K562 (cell line): ENCODE data around the gene NALCN. TPM values are rescaled to one million over a fixed set of nuclear protein-coding genes. Genes with fewer than 3 reads are reported as not detected.

ENCODE experiments used
- ATAC-seq: fragments of 200-7000 bp; cut with Tn5 transposase; 3 replicates; pipeline ENCODE4 v1.9.1; 2020; ENCODE audit warnings: moderate library complexity
- BruUV-seq: library from RNA; stranded (reverse); fragments of 400-500 nt; replicated peaks from 2 replicates; lab custom pipeline; 2021; lab: Mats Ljungman, UMichigan
- CTCF ChIA-PET: fragments of 300-600 bp; formaldehyde crosslinking; extraction: SDS; loops from one replicate; lab custom pipeline; 2021; ENCODE audit warnings: low intra/inter-chr PET ratio; lab: Yijun Ruan, JAX
- POLR2A ChIA-PET: fragments of 300-600, 350-650 bp; sonication (Branson Sonifier 250); formaldehyde crosslinking; extraction: SDS; loops from one replicate; lab custom pipeline; 2021; ENCODE audit warnings: antibody characterized with exemption, inconsistent platforms; lab: Yijun Ruan, JAX
- DNase-seq, 4 experiments: peaks; one replicate each; pipeline versions ENCODE4 v3.0.0 to v3.0.0-alpha.2; 2011 to 2018; ENCODE audit warnings: low spot score in 3 of 4, mixed read lengths in 3 of 4; ENCODE audit errors: extremely low read depth in 1 of 4
- FAIRE-seq: peaks from 2 replicates; lab custom pipeline; 2011; peaks lifted over from hg19 to GRCh38; lab: Jason Lieb, UNC
- H2AFZ ChIP-seq: 2 replicates; pipeline ENCODE4 v1.6.0; 2011; ENCODE audit warnings: low read depth, low read length, control low read depth, inconsistent platforms
- H3K27ac ChIP-seq: fragments of 200-600 bp; 3 replicates; pipeline ENCODE4 v1.8.0; 2011; ENCODE audit warnings: low read depth, mild to moderate bottlenecking, control low read depth, inconsistent platforms, low read length, moderate library complexity, mixed read lengths; ENCODE audit errors: extremely low read depth
- H3K27me3 ChIP-seq, 2 experiments: fragments of 300-600 bp in 1 of 2; 2 replicates in 1 of 2; 3 replicates in 1 of 2; pipeline versions ENCODE4 v1.6.0 to v1.8.0; 2011; ENCODE audit warnings: inconsistent platforms in 2 of 2, low read length in 2 of 2, mild to moderate bottlenecking in 1 of 2, mixed read lengths in 1 of 2, moderate library complexity in 1 of 2; ENCODE audit not compliant: control insufficient read depth in 2 of 2, insufficient read depth in 2 of 2
- H3K36me3 ChIP-seq: fragments of 300-600 bp; 3 replicates; pipeline ENCODE4 v1.8.0; 2011; ENCODE audit warnings: mild to moderate bottlenecking, low read length, inconsistent platforms; ENCODE audit not compliant: control insufficient read depth, insufficient read depth
- H3K4me1 ChIP-seq, 2 experiments: fragments of 200-600 bp in 1 of 2; replicated peaks in 1 of 2; 2 replicates in 1 of 2; 3 replicates in 1 of 2; pipeline versions ENCODE4 v1.5.1 to v1.8.0; 2011; ENCODE audit warnings: inconsistent platforms in 2 of 2, low read length in 2 of 2, mild to moderate bottlenecking in 1 of 2, mixed read lengths in 1 of 2, moderate library complexity in 1 of 2; ENCODE audit not compliant: control insufficient read depth in 2 of 2, insufficient read depth in 2 of 2
- H3K4me2 ChIP-seq: 2 replicates; pipeline ENCODE4 v1.6.1; 2011; ENCODE audit warnings: low read length, control low read depth, inconsistent platforms, mixed read lengths; ENCODE audit not compliant: insufficient read depth
- H3K4me3 ChIP-seq: fragments of 200-600 bp; sonication (generic), shearing (Covaris generic); 2 replicates; pipeline ENCODE4 v1.5.1; 2016; ENCODE audit warnings: control low read depth, inconsistent platforms
- H3K79me2 ChIP-seq: fragments of 200-600 bp; 3 replicates; pipeline ENCODE4 v1.8.0; 2011; ENCODE audit warnings: low read length, inconsistent platforms; ENCODE audit not compliant: control insufficient read depth, insufficient read depth
- H3K9ac ChIP-seq, 2 experiments: 2 replicates each; pipeline versions ENCODE4 v1.6.0 to v1.6.1; 2011; ENCODE audit warnings: low read depth in 2 of 2, low read length in 2 of 2, control low read depth in 1 of 2, inconsistent platforms in 1 of 2, mild to moderate bottlenecking in 1 of 2, mixed read lengths in 1 of 2; ENCODE audit not compliant: insufficient read depth in 1 of 2
- H3K9me1 ChIP-seq: one replicate; pipeline ENCODE4 v1.6.0; 2011; ENCODE audit warnings: inconsistent platforms, mild to moderate bottlenecking, low read length, moderate library complexity; ENCODE audit not compliant: control insufficient read depth, insufficient read depth
- H3K9me3 ChIP-seq: replicated peaks from 2 replicates; pipeline ENCODE4 v1.5.1; 2011; ENCODE audit warnings: low read depth, low read length, inconsistent platforms; ENCODE audit not compliant: control insufficient read depth, insufficient read depth
- H4K20me1 ChIP-seq: replicated peaks from 2 replicates; pipeline ENCODE4 v1.6.1; 2011; ENCODE audit warnings: low read length, inconsistent platforms, mixed read lengths; ENCODE audit not compliant: control insufficient read depth, insufficient read depth
- E2F6 ChIP-seq, 2 experiments: IDR thresholded peaks; 2 replicates each; pipeline ENCODE4 v1.6.1; 2011; ENCODE audit warnings: borderline replicate concordance in 1 of 2, control low read depth in 1 of 2, low read depth in 1 of 2, low read length in 1 of 2, mild to moderate bottlenecking in 1 of 2, mixed read lengths in 1 of 2, moderate library complexity in 1 of 2; ENCODE audit not compliant: insufficient read depth in 1 of 2, insufficient read length in 1 of 2, poor library complexity in 1 of 2, severe bottlenecking in 1 of 2; ENCODE audit errors: extremely low read depth in 1 of 2
- FOS ChIP-seq: IDR thresholded peaks from 3 replicates; pipeline ENCODE4 v1.6.1; 2011; ENCODE audit not compliant: insufficient read length; ENCODE audit errors: extremely low read depth
- KLF6 ChIP-seq: fragments of 250-450 bp; sonication (Bioruptor Pico); IDR thresholded peaks from 2 replicates; pipeline ENCODE4 v1.4.0; 2020; ENCODE audit warnings: mild to moderate bottlenecking, moderate library complexity, borderline replicate concordance
- MYNN ChIP-seq, 2 experiments: sonication (generic); formaldehyde crosslinking in 1 of 2; IDR thresholded peaks; 2 replicates each; pipeline versions ENCODE4 v1.5.0 to v1.6.1; 2016 to 2020; ENCODE audit warnings: antibody characterized with exemption in 1 of 2, missing genetic modification reagents in 1 of 2
- NELFE ChIP-seq: IDR thresholded peaks from 2 replicates; pipeline ENCODE4 v1.6.1; 2011; ENCODE audit warnings: mild to moderate bottlenecking; ENCODE audit not compliant: insufficient read depth, insufficient read length
- RBM15 ChIP-seq: fragments of 200-400 bp; formaldehyde crosslinking; IDR thresholded peaks from 2 replicates; pipeline ENCODE4 v1.6.1; 2018; ENCODE audit warnings: mild to moderate bottlenecking, low read length, moderate library complexity; ENCODE audit not compliant: insufficient read depth
- SRF ChIP-seq, 2 experiments: fragments of 250-450, 450-650 bp in 1 of 2; sonication (Bioruptor Pico) in 1 of 2; sonication (generic) in 1 of 2; formaldehyde crosslinking; IDR thresholded peaks; 2 replicates each; pipeline versions ENCODE4 v1.5.0 to v1.5.1; 2020 to 2022; ENCODE audit warnings: mild to moderate bottlenecking in 1 of 2, missing genetic modification reagents in 1 of 2
- TBL1XR1 ChIP-seq, 2 experiments: IDR thresholded peaks; 2 replicates each; pipeline ENCODE4 v1.6.1; 2012; ENCODE audit warnings: improper control_type of control experiment in 2 of 2, low read length in 2 of 2, mild to moderate bottlenecking in 1 of 2
- TSC22D4 ChIP-seq: fragments of 450-650 bp; IDR thresholded peaks from 2 replicates; pipeline ENCODE4 v1.6.1; 2016; ENCODE audit warnings: missing genetic modification characterization, missing biosample characterization, control low read depth
- ZNF224 ChIP-seq: sonication (generic); formaldehyde crosslinking; IDR thresholded peaks from 2 replicates; pipeline ENCODE4 v1.8.0; 2022; ENCODE audit warnings: mild to moderate bottlenecking, missing genetic modification reagents
- ZNF3 ChIP-seq: fragments of 250-450 bp; sonication (Bioruptor Pico); IDR thresholded peaks from 2 replicates; pipeline ENCODE4 v1.5.0; 2021; ENCODE audit warnings: mild to moderate bottlenecking, moderate library complexity
- ZNF707 ChIP-seq: fragments of 250-450 bp; sonication (Bioruptor Pico); conservative IDR thresholded peaks from 2 replicates; pipeline ENCODE4 v1.8.0; 2022; ENCODE audit warnings: inconsistent platforms, mild to moderate bottlenecking, moderate library complexity
- ZNF76 ChIP-seq: fragments of 250-450 bp; sonication (Bioruptor Pico); IDR thresholded peaks from 2 replicates; pipeline ENCODE4 v1.4.0; 2020; ENCODE audit warnings: mild to moderate bottlenecking, moderate library complexity, borderline replicate concordance
- WGBS: fragments of 100-300 bp; shearing (Covaris generic); methylation state at CpG from one replicate; pipeline ENCODE4 v1.1.6; 2016; ENCODE audit warnings: low coverage, mixed read lengths; ENCODE audit not compliant: insufficient coverage; ENCODE audit errors: missing lambda C conversion rate; 5-methylcytosine and 5-hydroxymethylcytosine counted together
- in situ Hi-C: fragments of 300-500 bp; cut with MboI; formaldehyde crosslinking; loops from 4 replicates; pipeline ENCODE4 v1.15.0; 2018; ENCODE audit warnings: inconsistent platforms, mixed read lengths
- intact Hi-C: fragments of 100-400 bp; cut with micrococcal nuclease; formaldehyde crosslinking; loops from 2 replicates; pipeline ENCODE4 v1.14.2; 2022
- polyA plus RNA-seq, 8 experiments: library from polyadenylated mRNA; depleted of rRNA in 4 of 8; stranded (reverse) in 5 of 8; unstranded in 3 of 8; fragments of >200 nt; fragmentation: Nextera tagmentation in 2 of 8; fragmentation: Illumina TruSeq in 1 of 8; extraction: Ambion mirVana in 2 of 8; extraction: Trizol in 1 of 8; gene quantifications; 2 replicates each; pipeline versions ENCODE4 v1.2.1 to v1.2.3, GENCODE V29; 2011 to 2014; ENCODE audit warnings: inconsistent platforms in 1 of 8, missing spikeins in 1 of 8
- total RNA-seq, 7 experiments: library from RNA; depleted of rRNA in 6 of 7; stranded (reverse); fragments of >200 nt in 6 of 7; fragmentation: Illumina TruSeq in 2 of 7; extraction: Trizol in 2 of 7; gene quantifications; 2 replicates each; pipeline versions ENCODE4 v1.2.1 to v1.2.3, GENCODE V29; 2011 to 2021; ENCODE audit warnings: low replicate concordance in 1 of 7

The NALCN gene
- total and polyA plus RNA-seq, 9 of the 15 experiments (the other 6 are each of a cell fraction or from before 2014, with no cell fraction given): not detected

- in situ Hi-C loops: no loop called here
Observed at GRCh38 chr13:101360525-101360924, 55.8 kb downstream of the NALCN start.

More at GRCh38 chr13:101360525-101360924, 55.8 kb downstream of the NALCN start:
- no peak overlapping the region for H3K4me3 ChIP-seq
- H3K9me3 ChIP-seq: no peaks in the 10 kb centered on the region
- WGBS: 5% methylated on average over 3 of the region's 3 CpGs
- CTCF ChIA-PET: no interaction called here
- no peak overlapping the region for H2AFZ ChIP-seq
- TF ChIP-seq ZNF3 (no peak), ZNF224 (CRISPR knock-in tag) (no peak), E2F6 (IDR thresholded peaks at IDR 0.05; ENCODE audit: borderline replicate concordance in 1 of 2, extremely low read depth in 1 of 2, insufficient read depth in 1 of 2, insufficient read length in 1 of 2, low read depth in 1 of 2, low read length in 1 of 2, poor library complexity in 1 of 2, severe bottlenecking in 1 of 2) (no peak), KLF6 (CRISPR knock-in tag) (no peak), NELFE (no peak), ZNF76 (no peak), TBL1XR1 (IDR thresholded peaks at IDR 0.05; ENCODE audit: low read length in 2 of 2) (no peak), FOS (no peak), RBM15 (no peak), TSC22D4 (no peak), ZNF707 (CRISPR knock-in tag) (no peak), MYNN (IDR thresholded peaks at IDR 0.05) (no peak), MYNN (CRISPR knock-in tag; IDR thresholded peaks at IDR 0.05) (no peak), SRF (CRISPR knock-in tag; IDR thresholded peaks at IDR 0.05) (no peak)
- TF ChIP-seq, all 486 proteins: peak for 0
- Histone ChIP-seq H4K20me1 (no peaks in the 10 kb centered on the region), H3K9ac (no peak overlapping the region), H3K4me1 (no peaks in the 10 kb centered on the region), H3K79me2 (no peaks in the 10 kb centered on the region), H3K9me1 (no peaks in the 10 kb centered on the region), H3K27me3 (no peaks in the 10 kb centered on the region), H3K36me3 (no peaks in the 10 kb centered on the region), H3K4me2 (no peak overlapping the region), H3K27ac (no peak overlapping the region)
- POLR2A ChIA-PET: no interaction called here
- ATAC-seq (no peak), FAIRE-seq (no peak), DNase-seq (no peak)
- intact Hi-C loops: no loop called here
- BruUV-seq: no TSS peak
